GM12878 (cell line): ENCODE measurements around the gene HYI. TPM values are rescaled to one million over a fixed set of nuclear protein-coding genes. Genes with fewer than 3 reads are reported as not detected.

Experiments
- ATAC-seq: fragments of 200-7000 bp; cut with Tn5 transposase; 3 replicates; pipeline ENCODE4 v1.9.1; 2020; ENCODE audit warnings: mild to moderate bottlenecking, moderate library complexity
- BruUV-seq: library from RNA; stranded (reverse); fragments of 400-500 nt; replicated peaks from 2 replicates; lab custom pipeline; 2021; lab: Mats Ljungman, UMichigan
- CTCF ChIA-PET: fragments of 300-600 bp; sonication (Branson Sonifier 250); formaldehyde crosslinking; extraction: SDS; loops from one replicate; lab custom pipeline; 2021; ENCODE audit warnings: inconsistent platforms; lab: Yijun Ruan, JAX
- POLR2A ChIA-PET: fragments of 350-600 bp; formaldehyde crosslinking; extraction: SDS; loops from one replicate; lab custom pipeline; 2021; ENCODE audit warnings: inconsistent platforms; lab: Charles Lee
- RAD21 ChIA-PET: fragments of 300-600 bp; sonication (Branson Sonifier 250); formaldehyde crosslinking; loops from one replicate; lab custom pipeline; 2023; ENCODE audit warnings: antibody characterized with exemption; ENCODE audit not compliant: unreplicated experiment; lab: Charles Lee
- SMC1A ChIA-PET: fragments of 300-600 bp; sonication (Branson Sonifier 250); formaldehyde crosslinking; loops from one replicate; lab custom pipeline; 2023; ENCODE audit not compliant: unreplicated experiment, uncharacterized antibody; lab: Charles Lee
- DNase-seq: peaks from one replicate; pipeline ENCODE4 v3.0.0-alpha.2; 2011; ENCODE audit warnings: low read depth, low spot score
- FAIRE-seq: peaks from 3 replicates; lab custom pipeline; 2011; peaks lifted over from hg19 to GRCh38; lab: Jason Lieb, UNC
- H2AFZ ChIP-seq: 2 replicates; pipeline ENCODE4 v1.6.0; 2011; ENCODE audit warnings: low read depth, low read length, control low read depth; ENCODE audit not compliant: control insufficient read depth
- H3K27ac ChIP-seq: 2 replicates; pipeline ENCODE4 v1.5.1; 2011; ENCODE audit warnings: control low read depth; ENCODE audit not compliant: control insufficient read depth, insufficient read depth
- H3K27me3 ChIP-seq, 2 experiments: replicated peaks in 1 of 2; 2 replicates each; pipeline versions ENCODE4 v1.6.0 to v1.6.1; 2011; ENCODE audit warnings: low read length in 1 of 2; ENCODE audit not compliant: control insufficient read depth in 2 of 2, insufficient read depth in 2 of 2
- H3K36me3 ChIP-seq, 2 experiments: 2 replicates each; pipeline ENCODE4 v1.5.1; 2011; ENCODE audit warnings: low read length in 1 of 2; ENCODE audit not compliant: control insufficient read depth in 2 of 2, insufficient read depth in 2 of 2
- H3K4me1 ChIP-seq: 2 replicates; pipeline ENCODE4 v1.6.1; 2011; ENCODE audit warnings: mild to moderate bottlenecking, low read length, moderate library complexity, mixed read lengths; ENCODE audit not compliant: control insufficient read depth, insufficient read depth
- H3K4me2 ChIP-seq: 2 replicates; pipeline ENCODE4 v1.6.0; 2011; ENCODE audit warnings: control low read depth; ENCODE audit not compliant: control insufficient read depth, insufficient read depth
- H3K4me3 ChIP-seq: fragments of 200-600 bp; sonication (generic); 2 replicates; pipeline ENCODE4 v1.5.1; 2016
- H3K79me2 ChIP-seq: 2 replicates; pipeline ENCODE4 v1.6.0; 2011; ENCODE audit warnings: low read length; ENCODE audit not compliant: control insufficient read depth, insufficient read depth
- H3K9ac ChIP-seq: 2 replicates; pipeline ENCODE4 v1.8.0; 2011; ENCODE audit warnings: low read length, control low read depth, mixed read lengths; ENCODE audit not compliant: control insufficient read depth, insufficient read depth
- H3K9me3 ChIP-seq: replicated peaks from 3 replicates; pipeline ENCODE4 v1.5.1; 2011; ENCODE audit warnings: mild to moderate bottlenecking, low read length; ENCODE audit not compliant: control insufficient read depth, insufficient read depth
- H4K20me1 ChIP-seq: 2 replicates; pipeline ENCODE4 v1.6.0; 2011; ENCODE audit not compliant: control insufficient read depth, insufficient read depth
- NRF1 ChIP-seq: conservative IDR thresholded peaks from 2 replicates; pipeline ENCODE4 v1.6.1; 2011; ENCODE audit warnings: mild to moderate bottlenecking, low read depth, low read length, improper control_type of control experiment
- POLR2AphosphoS5 ChIP-seq: IDR thresholded peaks from 2 replicates; pipeline ENCODE4 v1.6.1; 2011; ENCODE audit warnings: mild to moderate bottlenecking, low read length, inconsistent platforms
- SPI1 ChIP-seq: IDR thresholded peaks from 2 replicates; pipeline ENCODE4 v1.6.1; 2011; ENCODE audit warnings: low read depth, mild to moderate bottlenecking, low read length, moderate library complexity, borderline replicate concordance; ENCODE audit not compliant: insufficient read depth
- STAT3 ChIP-seq: IDR thresholded peaks from 2 replicates; pipeline ENCODE4 v1.6.1; 2011; ENCODE audit warnings: low read depth, low read length, improper control_type of control experiment
- ZNF274 ChIP-seq: IDR thresholded peaks from one replicate; pipeline ENCODE4 v1.8.0; 2011; ENCODE audit not compliant: insufficient read length, insufficient read depth
- WGBS: methylation state at CpG from one replicate; pipeline ENCODE4 v1.1.6; 2016; ENCODE audit warnings: low lambda C conversion rate; ENCODE audit not compliant: insufficient replicate concordance, insufficient coverage; ENCODE audit errors: missing lambda C conversion rate; 5-methylcytosine and 5-hydroxymethylcytosine counted together
- in situ Hi-C: fragments of 300-500 bp; cut with MboI; formaldehyde crosslinking; loops from 9 replicates; pipeline ENCODE4 v1.14.3; 2018; ENCODE audit warnings: mixed read lengths
- intact Hi-C: fragments of 100-400 bp; cut with micrococcal nuclease; formaldehyde crosslinking; loops from one replicate; pipeline ENCODE4 v1.14.2; 2022; ENCODE audit not compliant: unreplicated experiment
- polyA plus RNA-seq, 11 experiments: library from polyadenylated mRNA; depleted of rRNA in 4 of 11; unstranded in 6 of 11; stranded (reverse) in 5 of 11; fragments of >200 nt; fragmentation: Nextera tagmentation in 4 of 11; fragmentation: Illumina TruSeq in 1 of 11; extraction: Ambion mirVana in 4 of 11; extraction: Trizol in 1 of 11; gene quantifications; 1 replicate in 1 of 11; 2 replicates in 10 of 11; pipeline versions ENCODE4 v1.2.1 to v1.2.3, GENCODE V29; 2011 to 2016; ENCODE audit warnings: inconsistent platforms in 2 of 11, missing spikeins in 2 of 11, low read depth in 1 of 11
- total RNA-seq, 4 experiments: library from RNA; depleted of rRNA in 3 of 4; stranded (reverse); fragments of >200 nt in 3 of 4; fragmentation: Illumina TruSeq in 1 of 4; extraction: Trizol in 1 of 4; gene quantifications; 2 replicates each; pipeline versions ENCODE4 v1.2.1 to v1.2.3, GENCODE V29; 2013 to 2021
- TF ChIP-seq, protein P1 (sequence below): IDR thresholded peaks from 2 replicates; pipeline ENCODE4 v1.6.1; 2012; ENCODE audit warnings: mild to moderate bottlenecking, low read depth, low read length
- TF ChIP-seq, protein P2 (sequence below): IDR thresholded peaks from 2 replicates; pipeline ENCODE4 v1.6.1; 2011; ENCODE audit warnings: mild to moderate bottlenecking, low read depth, low read length, moderate library complexity; ENCODE audit not compliant: insufficient replicate concordance
- TF ChIP-seq, protein P3 (sequence below): IDR thresholded peaks from 2 replicates; pipeline ENCODE4 v1.6.1; 2012; ENCODE audit warnings: low read length, inconsistent platforms
- TF ChIP-seq, protein P4 (sequence below): IDR thresholded peaks from 2 replicates; pipeline ENCODE4 v1.6.1; 2012; ENCODE audit warnings: low read depth, low read length, improper control_type of control experiment
- TF ChIP-seq, protein P5 (sequence below): fragments of 450-650 bp; IDR thresholded peaks from 2 replicates; pipeline ENCODE4 v1.6.1; 2017; ENCODE audit warnings: low read depth, mild to moderate bottlenecking, moderate library complexity
- TF ChIP-seq, protein P6 (sequence below): fragments of 450-650 bp; conservative IDR thresholded peaks from 2 replicates; pipeline ENCODE4 v1.6.1; 2017; ENCODE audit warnings: mild to moderate bottlenecking, moderate library complexity

HYI gene
- total and polyA plus RNA-seq, 10 of the 15 experiments (the other 5 are each of a cell fraction or from before 2014, with no cell fraction given), result 0.27 to 5.5 (median 2.0) TPM

DNA sequence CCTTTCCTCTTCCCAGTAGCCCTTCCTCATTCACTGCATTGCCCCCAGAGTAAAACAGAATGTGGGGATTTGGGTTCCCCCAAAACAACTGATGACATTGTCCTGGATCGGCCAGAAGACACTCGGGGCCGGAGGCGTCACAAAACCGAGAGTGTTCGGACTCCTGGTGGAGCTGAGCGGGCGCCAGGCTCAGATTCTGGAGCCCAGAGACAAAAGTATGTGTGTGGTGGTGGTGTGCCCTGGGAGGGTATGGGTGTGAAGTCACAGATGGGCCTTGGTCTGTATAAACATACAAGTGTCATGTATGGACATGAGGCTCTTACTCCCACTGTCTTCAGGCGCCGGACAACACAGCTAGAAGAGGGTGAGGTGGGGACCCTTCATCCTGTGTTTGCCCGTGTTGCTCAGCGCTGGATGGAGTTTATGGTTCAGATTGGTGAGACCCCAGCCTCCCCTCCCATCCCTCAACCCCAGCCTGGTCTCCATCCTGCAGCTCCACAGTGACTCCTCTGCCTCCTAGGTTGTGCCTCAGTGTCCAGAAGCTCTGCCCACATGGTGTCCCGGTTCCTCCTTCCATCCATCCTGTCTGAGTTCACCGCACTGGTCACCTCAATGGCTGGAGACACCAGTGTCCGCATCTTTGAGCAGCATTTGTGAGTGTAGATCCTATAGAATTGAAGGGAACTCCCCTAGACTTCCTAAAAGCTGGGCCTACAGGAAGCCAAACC, 12.4 kb downstream of the HYI start:
- RAD21 ChIA-PET, result no interaction called here
- no peak for DNase-seq
- peaks cover 2 to 34% of the 10 kb centered on the region in 2 experiments; a peak in 3 of 4 replicates for H3K36me3 ChIP-seq
- no peak for TF ChIP-seq SPI1
- no peak for TF ChIP-seq STAT3
- TF ChIP-seq, protein P1, sequence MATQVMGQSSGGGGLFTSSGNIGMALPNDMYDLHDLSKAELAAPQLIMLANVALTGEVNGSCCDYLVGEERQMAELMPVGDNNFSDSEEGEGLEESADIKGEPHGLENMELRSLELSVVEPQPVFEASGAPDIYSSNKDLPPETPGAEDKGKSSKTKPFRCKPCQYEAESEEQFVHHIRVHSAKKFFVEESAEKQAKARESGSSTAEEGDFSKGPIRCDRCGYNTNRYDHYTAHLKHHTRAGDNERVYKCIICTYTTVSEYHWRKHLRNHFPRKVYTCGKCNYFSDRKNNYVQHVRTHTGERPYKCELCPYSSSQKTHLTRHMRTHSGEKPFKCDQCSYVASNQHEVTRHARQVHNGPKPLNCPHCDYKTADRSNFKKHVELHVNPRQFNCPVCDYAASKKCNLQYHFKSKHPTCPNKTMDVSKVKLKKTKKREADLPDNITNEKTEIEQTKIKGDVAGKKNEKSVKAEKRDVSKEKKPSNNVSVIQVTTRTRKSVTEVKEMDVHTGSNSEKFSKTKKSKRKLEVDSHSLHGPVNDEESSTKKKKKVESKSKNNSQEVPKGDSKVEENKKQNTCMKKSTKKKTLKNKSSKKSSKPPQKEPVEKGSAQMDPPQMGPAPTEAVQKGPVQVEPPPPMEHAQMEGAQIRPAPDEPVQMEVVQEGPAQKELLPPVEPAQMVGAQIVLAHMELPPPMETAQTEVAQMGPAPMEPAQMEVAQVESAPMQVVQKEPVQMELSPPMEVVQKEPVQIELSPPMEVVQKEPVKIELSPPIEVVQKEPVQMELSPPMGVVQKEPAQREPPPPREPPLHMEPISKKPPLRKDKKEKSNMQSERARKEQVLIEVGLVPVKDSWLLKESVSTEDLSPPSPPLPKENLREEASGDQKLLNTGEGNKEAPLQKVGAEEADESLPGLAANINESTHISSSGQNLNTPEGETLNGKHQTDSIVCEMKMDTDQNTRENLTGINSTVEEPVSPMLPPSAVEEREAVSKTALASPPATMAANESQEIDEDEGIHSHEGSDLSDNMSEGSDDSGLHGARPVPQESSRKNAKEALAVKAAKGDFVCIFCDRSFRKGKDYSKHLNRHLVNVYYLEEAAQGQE, result no peak
- no peak for TF ChIP-seq NRF1
- TF ChIP-seq, protein P2, sequence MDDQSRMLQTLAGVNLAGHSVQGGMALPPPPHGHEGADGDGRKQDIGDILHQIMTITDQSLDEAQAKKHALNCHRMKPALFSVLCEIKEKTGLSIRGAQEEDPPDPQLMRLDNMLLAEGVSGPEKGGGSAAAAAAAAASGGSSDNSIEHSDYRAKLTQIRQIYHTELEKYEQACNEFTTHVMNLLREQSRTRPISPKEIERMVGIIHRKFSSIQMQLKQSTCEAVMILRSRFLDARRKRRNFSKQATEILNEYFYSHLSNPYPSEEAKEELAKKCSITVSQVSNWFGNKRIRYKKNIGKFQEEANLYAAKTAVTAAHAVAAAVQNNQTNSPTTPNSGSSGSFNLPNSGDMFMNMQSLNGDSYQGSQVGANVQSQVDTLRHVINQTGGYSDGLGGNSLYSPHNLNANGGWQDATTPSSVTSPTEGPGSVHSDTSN, result no peak
- TF ChIP-seq, protein P3, sequence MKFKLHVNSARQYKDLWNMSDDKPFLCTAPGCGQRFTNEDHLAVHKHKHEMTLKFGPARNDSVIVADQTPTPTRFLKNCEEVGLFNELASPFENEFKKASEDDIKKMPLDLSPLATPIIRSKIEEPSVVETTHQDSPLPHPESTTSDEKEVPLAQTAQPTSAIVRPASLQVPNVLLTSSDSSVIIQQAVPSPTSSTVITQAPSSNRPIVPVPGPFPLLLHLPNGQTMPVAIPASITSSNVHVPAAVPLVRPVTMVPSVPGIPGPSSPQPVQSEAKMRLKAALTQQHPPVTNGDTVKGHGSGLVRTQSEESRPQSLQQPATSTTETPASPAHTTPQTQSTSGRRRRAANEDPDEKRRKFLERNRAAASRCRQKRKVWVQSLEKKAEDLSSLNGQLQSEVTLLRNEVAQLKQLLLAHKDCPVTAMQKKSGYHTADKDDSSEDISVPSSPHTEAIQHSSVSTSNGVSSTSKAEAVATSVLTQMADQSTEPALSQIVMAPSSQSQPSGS, result no peak
- TF ChIP-seq, protein P4, sequence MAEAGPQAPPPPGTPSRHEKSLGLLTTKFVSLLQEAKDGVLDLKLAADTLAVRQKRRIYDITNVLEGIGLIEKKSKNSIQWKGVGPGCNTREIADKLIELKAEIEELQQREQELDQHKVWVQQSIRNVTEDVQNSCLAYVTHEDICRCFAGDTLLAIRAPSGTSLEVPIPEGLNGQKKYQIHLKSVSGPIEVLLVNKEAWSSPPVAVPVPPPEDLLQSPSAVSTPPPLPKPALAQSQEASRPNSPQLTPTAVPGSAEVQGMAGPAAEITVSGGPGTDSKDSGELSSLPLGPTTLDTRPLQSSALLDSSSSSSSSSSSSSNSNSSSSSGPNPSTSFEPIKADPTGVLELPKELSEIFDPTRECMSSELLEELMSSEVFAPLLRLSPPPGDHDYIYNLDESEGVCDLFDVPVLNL, result no peak
- TF ChIP-seq, protein P5, sequence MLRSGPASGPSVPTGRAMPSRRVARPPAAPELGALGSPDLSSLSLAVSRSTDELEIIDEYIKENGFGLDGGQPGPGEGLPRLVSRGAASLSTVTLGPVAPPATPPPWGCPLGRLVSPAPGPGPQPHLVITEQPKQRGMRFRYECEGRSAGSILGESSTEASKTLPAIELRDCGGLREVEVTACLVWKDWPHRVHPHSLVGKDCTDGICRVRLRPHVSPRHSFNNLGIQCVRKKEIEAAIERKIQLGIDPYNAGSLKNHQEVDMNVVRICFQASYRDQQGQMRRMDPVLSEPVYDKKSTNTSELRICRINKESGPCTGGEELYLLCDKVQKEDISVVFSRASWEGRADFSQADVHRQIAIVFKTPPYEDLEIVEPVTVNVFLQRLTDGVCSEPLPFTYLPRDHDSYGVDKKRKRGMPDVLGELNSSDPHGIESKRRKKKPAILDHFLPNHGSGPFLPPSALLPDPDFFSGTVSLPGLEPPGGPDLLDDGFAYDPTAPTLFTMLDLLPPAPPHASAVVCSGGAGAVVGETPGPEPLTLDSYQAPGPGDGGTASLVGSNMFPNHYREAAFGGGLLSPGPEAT, result no peak
- TF ChIP-seq, protein P6, sequence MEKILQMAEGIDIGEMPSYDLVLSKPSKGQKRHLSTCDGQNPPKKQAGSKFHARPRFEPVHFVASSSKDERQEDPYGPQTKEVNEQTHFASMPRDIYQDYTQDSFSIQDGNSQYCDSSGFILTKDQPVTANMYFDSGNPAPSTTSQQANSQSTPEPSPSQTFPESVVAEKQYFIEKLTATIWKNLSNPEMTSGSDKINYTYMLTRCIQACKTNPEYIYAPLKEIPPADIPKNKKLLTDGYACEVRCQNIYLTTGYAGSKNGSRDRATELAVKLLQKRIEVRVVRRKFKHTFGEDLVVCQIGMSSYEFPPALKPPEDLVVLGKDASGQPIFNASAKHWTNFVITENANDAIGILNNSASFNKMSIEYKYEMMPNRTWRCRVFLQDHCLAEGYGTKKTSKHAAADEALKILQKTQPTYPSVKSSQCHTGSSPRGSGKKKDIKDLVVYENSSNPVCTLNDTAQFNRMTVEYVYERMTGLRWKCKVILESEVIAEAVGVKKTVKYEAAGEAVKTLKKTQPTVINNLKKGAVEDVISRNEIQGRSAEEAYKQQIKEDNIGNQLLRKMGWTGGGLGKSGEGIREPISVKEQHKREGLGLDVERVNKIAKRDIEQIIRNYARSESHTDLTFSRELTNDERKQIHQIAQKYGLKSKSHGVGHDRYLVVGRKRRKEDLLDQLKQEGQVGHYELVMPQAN, result no peak
- no peak for TF ChIP-seq POLR2AphosphoS5
- TF ChIP-seq ZNF274, result no peak

More for the DNA sequence above, 12.4 kb downstream of the HYI start:
- Histone ChIP-seq H3K4me1 (no peaks in the 10 kb centered on the region), H3K4me3 (no peak overlapping the region), H3K27me3 (no peaks in the 10 kb centered on the region), H3K79me2 (no peaks in the 10 kb centered on the region), H4K20me1 (no peaks in the 10 kb centered on the region; the same call in 1 of the 2 replicates), H3K9ac (no peak overlapping the region), H3K4me2 (no peak overlapping the region), H2AFZ (no peak overlapping the region), H3K27ac (no peak overlapping the region), H3K9me3 (no peaks in the 10 kb centered on the region)
- in situ Hi-C loops (no loop called here), intact Hi-C loops (no loop called here)
- WGBS, result 95% methylated on average over 15 of the region's 15 CpGs
- SMC1A ChIA-PET, result no interaction called here
- POLR2A ChIA-PET, result no interaction called here
- no TSS peak for BruUV-seq
- ATAC-seq (no peak), FAIRE-seq (no peak)
- CTCF ChIA-PET, result interaction anchor here (1.1 kb wide), 1 partner anchor 51 kb away, joined by 3 read pairs; no protein-coding TSS in a partner anchor
